Fibroblast of villous mesenchyme (primary cell): ENCODE measurements around the gene DNAJB9. TPM values are rescaled to one million over a fixed set of nuclear protein-coding genes. Genes with fewer than 3 reads are reported as not detected.
A peak's percentile ranks its signal among the peaks of the same experiment; 100 is the strongest.

ENCODE experiments used
- DNase-seq: peaks from one replicate; pipeline ENCODE4 v3.0.0-alpha.2; 2010; ENCODE audit warnings: low read depth
- H3K4me3 ChIP-seq: 2 replicates; pipeline ENCODE4 v1.5.1; 2011; ENCODE audit warnings: low read depth, mild to moderate bottlenecking, low read length
- total RNA-seq: library from RNA; depleted of rRNA; stranded (reverse); fragments of >200 nt; gene quantifications from 2 replicates; pipeline ENCODE4 v1.2.3, GENCODE V29; 2012
- TF ChIP-seq, protein P1 (sequence below): IDR thresholded peaks from 2 replicates; pipeline ENCODE4 v1.5.1; 2012; ENCODE audit warnings: low read depth, mild to moderate bottlenecking, low read length; ENCODE audit not compliant: insufficient read depth

The DNAJB9 gene
- total RNA-seq, 1 donor: 41.9 TPM

DNA sequence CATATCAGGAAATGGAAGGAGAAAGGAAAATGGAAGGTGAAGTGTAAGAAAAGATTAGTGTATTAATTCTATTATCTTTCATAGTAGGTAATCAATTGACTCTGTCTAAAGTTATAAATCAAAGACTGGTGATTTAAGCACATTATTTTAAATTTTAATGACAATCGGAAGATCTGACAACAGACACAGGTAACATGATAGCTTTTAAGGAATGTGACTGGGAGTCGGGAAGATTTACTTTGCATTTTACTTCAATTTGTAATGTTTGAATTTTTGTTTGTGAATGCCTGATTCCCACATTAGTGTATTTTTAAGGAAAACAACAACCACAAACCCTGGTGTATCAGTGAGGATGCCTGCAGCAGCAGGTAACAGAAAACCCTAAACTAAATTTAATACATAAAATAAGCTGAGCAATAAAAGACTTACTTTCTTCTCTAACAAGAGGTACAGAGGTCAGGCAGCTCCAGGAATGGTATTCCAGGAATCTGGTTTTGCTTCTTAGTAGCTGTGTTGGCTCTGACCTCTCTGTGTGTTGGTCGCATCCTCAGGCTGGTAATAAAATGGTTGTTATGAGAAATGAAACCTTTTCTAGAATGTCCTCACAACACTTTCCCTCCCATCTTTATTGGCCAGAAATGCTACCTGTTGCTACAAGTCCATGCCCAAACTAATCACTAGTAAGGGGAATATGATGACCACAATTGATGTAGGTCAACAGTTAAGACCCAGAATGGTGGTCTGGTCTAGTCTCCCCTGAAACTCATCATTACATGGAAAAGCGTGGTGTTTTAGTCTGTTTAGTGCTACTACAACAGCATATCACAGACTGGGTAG lies 12.2 kb downstream of the DNAJB9 start:
- H3K4me3 ChIP-seq: no peak overlapping the region
- DNase-seq: peak; percentile 47
- TF ChIP-seq, protein P1, sequence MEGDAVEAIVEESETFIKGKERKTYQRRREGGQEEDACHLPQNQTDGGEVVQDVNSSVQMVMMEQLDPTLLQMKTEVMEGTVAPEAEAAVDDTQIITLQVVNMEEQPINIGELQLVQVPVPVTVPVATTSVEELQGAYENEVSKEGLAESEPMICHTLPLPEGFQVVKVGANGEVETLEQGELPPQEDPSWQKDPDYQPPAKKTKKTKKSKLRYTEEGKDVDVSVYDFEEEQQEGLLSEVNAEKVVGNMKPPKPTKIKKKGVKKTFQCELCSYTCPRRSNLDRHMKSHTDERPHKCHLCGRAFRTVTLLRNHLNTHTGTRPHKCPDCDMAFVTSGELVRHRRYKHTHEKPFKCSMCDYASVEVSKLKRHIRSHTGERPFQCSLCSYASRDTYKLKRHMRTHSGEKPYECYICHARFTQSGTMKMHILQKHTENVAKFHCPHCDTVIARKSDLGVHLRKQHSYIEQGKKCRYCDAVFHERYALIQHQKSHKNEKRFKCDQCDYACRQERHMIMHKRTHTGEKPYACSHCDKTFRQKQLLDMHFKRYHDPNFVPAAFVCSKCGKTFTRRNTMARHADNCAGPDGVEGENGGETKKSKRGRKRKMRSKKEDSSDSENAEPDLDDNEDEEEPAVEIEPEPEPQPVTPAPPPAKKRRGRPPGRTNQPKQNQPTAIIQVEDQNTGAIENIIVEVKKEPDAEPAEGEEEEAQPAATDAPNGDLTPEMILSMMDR: no peak

GRCh38 chr7:108584211-108584610 lies 14.5 kb downstream of the DNAJB9 start:
- no peak for DNase-seq
- TF ChIP-seq, protein P1: no peak
- no peak overlapping the region for H3K4me3 ChIP-seq

DNA sequence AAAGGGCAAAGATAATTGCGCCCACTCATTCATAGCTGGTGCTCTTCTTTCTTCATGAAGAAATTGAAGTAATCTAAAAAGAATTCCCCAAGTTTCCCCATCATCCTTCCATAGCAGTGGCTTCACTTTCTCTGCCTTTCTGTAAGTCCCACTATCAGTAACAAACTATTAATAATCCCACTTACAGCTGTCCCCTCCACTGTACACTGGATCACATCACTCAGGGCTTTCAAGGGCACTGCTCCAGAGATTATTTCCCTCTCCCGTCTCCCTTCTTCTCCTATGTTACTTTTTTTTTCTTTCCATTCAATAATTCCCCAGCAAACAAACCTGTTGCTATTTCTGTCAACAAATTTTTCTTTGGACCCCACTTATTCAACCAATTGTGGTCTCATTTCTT lies 16.2 kb downstream of the DNAJB9 start:
- H3K4me3 ChIP-seq: no peak overlapping the region
- TF ChIP-seq, protein P1: no peak
- no peak for DNase-seq

GRCh38 chr7:108586274-108586710 lies 16.6 kb downstream of the DNAJB9 start:
- TF ChIP-seq, protein P1: no peak
- no peak overlapping the region for H3K4me3 ChIP-seq
- DNase-seq: no peak

GRCh38 chr7:108589199-108589598 lies 19.5 kb downstream of the DNAJB9 start:
- TF ChIP-seq, protein P1: no peak
- H3K4me3 ChIP-seq: no peak overlapping the region
- no peak for DNase-seq

GRCh38 chr7:108589874-108590273 lies 20.2 kb downstream of the DNAJB9 start:
- TF ChIP-seq, protein P1: no peak
- no peak overlapping the region for H3K4me3 ChIP-seq
- no peak for DNase-seq

- no peak for DNase-seq
- TF ChIP-seq, protein P1: no peak
- H3K4me3 ChIP-seq: no peak overlapping the region
Measured at GRCh38 chr7:108590606-108591005, 20.9 kb downstream of the DNAJB9 start.
